Neuron (in vitro differentiated cells): ENCODE data around the gene HOXC4.

ENCODE experiments used
- H2AFZ ChIP-seq: one replicate; pipeline ENCODE4 v1.6.1; 2013; ENCODE audit warnings: low read depth, mild to moderate bottlenecking, inconsistent platforms, low read length, moderate library complexity
- H3K27me3 ChIP-seq: one replicate; pipeline ENCODE4 v1.6.1; 2013; ENCODE audit warnings: low read length; ENCODE audit not compliant: insufficient read depth
- H3K36me3 ChIP-seq: one replicate; pipeline ENCODE4 v1.6.1; 2013; ENCODE audit warnings: low read length; ENCODE audit not compliant: insufficient read depth
- H3K4me1 ChIP-seq: one replicate; pipeline ENCODE4 v1.6.1; 2013; ENCODE audit warnings: low read length; ENCODE audit not compliant: insufficient read depth
- H3K4me3 ChIP-seq: 2 replicates; pipeline ENCODE4 v1.5.1; 2013; ENCODE audit warnings: mild to moderate bottlenecking, low read length, moderate library complexity
- H3K9me3 ChIP-seq: one replicate; pipeline ENCODE4 v1.6.1; 2013; ENCODE audit warnings: low read length

HOXC4 gene

DNA sequence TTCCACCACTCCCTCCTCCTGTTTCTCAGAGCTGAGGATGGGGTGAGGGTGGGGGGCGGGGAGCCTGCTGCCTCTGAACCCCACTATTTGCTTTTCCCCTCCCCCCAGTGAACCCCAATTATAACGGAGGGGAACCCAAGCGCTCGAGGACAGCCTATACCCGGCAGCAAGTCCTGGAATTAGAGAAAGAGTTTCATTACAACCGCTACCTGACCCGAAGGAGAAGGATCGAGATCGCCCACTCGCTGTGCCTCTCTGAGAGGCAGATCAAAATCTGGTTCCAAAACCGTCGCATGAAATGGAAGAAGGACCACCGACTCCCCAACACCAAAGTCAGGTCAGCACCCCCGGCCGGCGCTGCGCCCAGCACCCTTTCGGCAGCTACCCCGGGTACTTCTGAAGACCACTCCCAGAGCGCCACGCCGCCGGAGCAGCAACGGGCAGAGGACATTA lies 1.1 kb downstream of the HOXC4 start:
- no peak overlapping the region for H3K4me3 ChIP-seq
- peaks cover 97% of the 10 kb centered on the region for H3K27me3 ChIP-seq
- no peak overlapping the region for H2AFZ ChIP-seq
- H3K9me3 ChIP-seq, result no peaks in the 10 kb centered on the region
- H3K4me1 ChIP-seq, result peaks cover 2% of the 10 kb centered on the region
- no peaks in the 10 kb centered on the region for H3K36me3 ChIP-seq

GRCh38 chr12:54055552-54055951 lies 1.9 kb downstream of the HOXC4 start:
- Histone ChIP-seq H3K9me3 (no peaks in the 10 kb centered on the region), H2AFZ (no peak overlapping the region), H3K27me3 (peaks cover 97% of the 10 kb centered on the region), H3K4me3 (no peak overlapping the region), H3K36me3 (no peaks in the 10 kb centered on the region), H3K4me1 (peaks cover 2% of the 10 kb centered on the region)

DNA sequence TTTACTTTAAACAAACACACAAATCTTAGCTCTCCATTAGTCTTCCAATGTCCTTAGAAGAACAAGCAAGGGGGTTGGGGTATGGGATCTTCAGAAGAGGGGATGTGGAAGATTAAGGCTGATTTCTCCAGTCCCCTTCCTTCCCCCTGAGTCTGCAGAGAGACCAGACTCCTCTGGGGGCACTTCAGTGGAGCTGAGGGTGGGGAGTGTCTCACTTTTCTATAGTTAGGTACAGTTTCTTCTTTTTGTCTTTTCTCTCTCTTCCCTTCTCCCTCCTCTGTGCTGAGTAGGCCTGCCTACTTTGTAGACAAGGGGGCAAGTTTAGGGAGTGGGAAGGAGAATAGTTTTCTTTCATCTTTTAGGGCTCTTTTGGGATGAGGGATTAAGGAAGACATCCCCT lies 2.5 kb downstream of the HOXC4 start:
- Histone ChIP-seq H3K9me3 (peaks cover 2% of the 10 kb centered on the region), H3K4me3 (no peak overlapping the region), H3K4me1 (peaks cover 2% of the 10 kb centered on the region), H2AFZ (no peak overlapping the region), H3K27me3 (peaks cover 97% of the 10 kb centered on the region), H3K36me3 (no peaks in the 10 kb centered on the region)

DNA sequence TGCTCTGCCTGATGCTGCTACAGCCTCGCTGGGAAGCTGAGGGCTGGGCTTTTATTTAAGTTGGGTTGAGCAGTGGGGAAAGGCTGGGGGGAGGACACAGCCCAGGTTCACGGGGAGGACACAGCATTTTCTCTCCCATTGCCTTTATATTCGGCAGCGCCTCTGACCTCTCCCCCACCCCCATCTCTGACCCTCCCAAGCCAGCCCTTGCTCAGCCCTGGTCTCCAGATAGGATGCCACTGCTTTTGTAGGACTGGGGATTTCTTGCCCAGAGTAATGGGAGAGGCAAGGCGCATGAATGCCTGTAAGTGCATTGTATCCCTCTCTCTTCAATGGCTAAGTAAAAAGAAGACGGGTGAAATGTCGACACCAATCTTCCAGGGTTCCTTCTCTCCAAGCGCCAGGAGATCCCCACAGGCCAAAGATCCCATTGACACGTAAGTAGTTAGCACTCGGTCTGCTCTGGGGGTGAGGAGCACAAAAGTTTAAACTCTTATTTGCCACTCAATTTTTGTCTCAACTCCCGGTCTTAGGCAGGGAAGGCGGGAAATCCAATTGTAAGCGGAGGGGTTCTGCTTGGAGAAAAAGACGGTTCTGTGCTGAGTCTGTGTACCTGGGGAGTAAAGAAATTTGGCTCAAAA lies 4.6 kb downstream of the HOXC4 start:
- peaks cover 97% of the 10 kb centered on the region for H3K27me3 ChIP-seq
- H3K4me3 ChIP-seq, result no peak overlapping the region
- H3K4me1 ChIP-seq, result peaks cover 2% of the 10 kb centered on the region
- no peaks in the 10 kb centered on the region for H3K36me3 ChIP-seq
- H2AFZ ChIP-seq, result no peak overlapping the region
- H3K9me3 ChIP-seq, result peaks cover 2% of the 10 kb centered on the region

- Histone ChIP-seq H3K4me1 (no peaks in the 10 kb centered on the region), H3K9me3 (peaks cover 2% of the 10 kb centered on the region), H3K4me3 (no peak overlapping the region), H3K36me3 (no peaks in the 10 kb centered on the region), H3K27me3 (peaks cover 92% of the 10 kb centered on the region), H2AFZ (no peak overlapping the region)
Observed at GRCh38 chr12:54059668-54060067, 6.0 kb downstream of the HOXC4 start.

GRCh38 chr12:54060174-54060974 lies 6.7 kb downstream of the HOXC4 start:
- Histone ChIP-seq H3K4me3 (no peak overlapping the region), H3K4me1 (no peaks in the 10 kb centered on the region), H2AFZ (no peak overlapping the region), H3K9me3 (peaks cover 2% of the 10 kb centered on the region), H3K36me3 (no peaks in the 10 kb centered on the region), H3K27me3 (peaks cover 86% of the 10 kb centered on the region)

DNA sequence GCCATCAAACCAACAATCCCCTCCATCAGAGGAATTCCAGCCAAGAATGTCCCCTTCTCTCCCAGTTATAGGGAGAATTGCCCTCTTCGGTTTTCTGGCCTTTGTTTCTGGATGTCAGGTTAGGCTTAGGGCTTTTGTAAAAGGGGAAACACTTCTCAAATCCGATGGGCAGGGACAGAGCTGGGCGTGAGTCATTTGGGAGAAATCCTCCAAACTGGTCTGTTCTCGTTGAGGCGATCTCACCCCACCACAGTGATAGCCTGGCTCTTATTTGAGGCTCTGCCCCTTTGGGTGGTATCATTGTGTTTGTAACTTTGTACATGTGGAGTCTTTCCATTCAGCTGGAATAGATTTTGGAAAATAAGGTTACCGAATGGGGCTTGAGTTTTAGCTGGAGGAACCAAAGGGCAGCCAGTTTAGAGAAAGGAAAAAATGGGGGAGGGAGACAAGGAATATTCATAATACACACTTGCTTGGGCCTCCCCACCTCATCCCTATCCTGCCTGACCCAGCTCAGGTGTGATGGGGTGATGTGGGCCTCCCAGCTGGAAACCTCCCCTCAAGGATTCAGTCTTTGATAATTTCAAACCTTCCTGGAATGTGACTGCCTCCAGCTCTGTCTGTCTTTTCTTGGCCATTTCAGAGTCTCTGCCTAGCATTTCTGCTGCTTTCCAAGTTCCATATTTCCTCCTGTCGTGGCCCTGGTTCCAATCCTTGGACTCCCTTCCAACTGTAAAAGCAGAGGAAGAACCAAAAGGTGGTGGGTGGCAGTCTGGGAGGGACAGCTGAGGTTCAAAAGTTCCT lies 7.5 kb downstream of the HOXC4 start:
- Histone ChIP-seq H2AFZ (no peak overlapping the region), H3K4me3 (no peak overlapping the region), H3K27me3 (peaks cover 86% of the 10 kb centered on the region), H3K36me3 (no peaks in the 10 kb centered on the region), H3K4me1 (no peaks in the 10 kb centered on the region), H3K9me3 (peaks cover 2% of the 10 kb centered on the region)

- no peak overlapping the region for H3K4me3 ChIP-seq
- H3K9me3 ChIP-seq, result peaks cover 2% of the 10 kb centered on the region
- H3K27me3 ChIP-seq, result peaks cover 47% of the 10 kb centered on the region
- H2AFZ ChIP-seq, result no peak overlapping the region
- H3K4me1 ChIP-seq, result no peaks in the 10 kb centered on the region
- no peaks in the 10 kb centered on the region for H3K36me3 ChIP-seq
Observed at GRCh38 chr12:54065677-54066076, 12.0 kb downstream of the HOXC4 start.

GRCh38 chr12:54066408-54066807 lies 12.8 kb downstream of the HOXC4 start:
- H3K4me3 ChIP-seq, result no peak overlapping the region
- H3K4me1 ChIP-seq, result no peaks in the 10 kb centered on the region
- no peaks in the 10 kb centered on the region for H3K36me3 ChIP-seq
- peaks cover 40% of the 10 kb centered on the region for H3K27me3 ChIP-seq
- H3K9me3 ChIP-seq, result no peaks in the 10 kb centered on the region
- no peak overlapping the region for H2AFZ ChIP-seq

DNA sequence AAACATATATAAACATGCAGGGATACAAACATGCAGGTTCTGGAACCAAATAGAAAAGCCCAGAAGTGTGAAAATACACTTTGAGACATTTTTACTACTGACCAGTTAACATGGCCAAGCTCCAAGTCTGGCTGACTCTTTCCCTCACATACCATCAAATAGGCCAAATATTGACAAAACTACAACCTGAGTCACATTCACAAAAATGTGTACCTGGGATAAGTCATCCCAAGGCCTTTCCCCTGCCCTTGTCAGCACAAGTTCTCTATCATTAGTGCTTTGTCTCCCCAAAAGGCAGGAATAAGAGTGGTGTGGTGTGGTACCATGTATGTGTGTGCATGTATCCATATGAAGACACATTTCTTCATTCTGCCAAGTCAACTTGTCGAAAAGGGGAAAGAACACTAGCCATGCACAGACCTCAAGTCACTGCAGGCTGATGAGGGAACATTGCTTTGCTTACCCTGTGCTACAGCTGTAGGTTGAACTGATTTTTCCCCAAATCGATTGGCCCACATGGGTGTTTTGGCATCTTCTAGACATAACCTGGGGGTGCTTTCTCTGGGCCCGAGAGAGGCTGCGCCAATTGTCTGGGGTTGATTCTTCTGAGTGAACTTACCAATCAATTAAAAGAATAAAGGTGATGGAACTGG lies 14.9 kb downstream of the HOXC4 start:
- no peak overlapping the region for H2AFZ ChIP-seq
- no peaks in the 10 kb centered on the region for H3K4me1 ChIP-seq
- no peaks in the 10 kb centered on the region for H3K36me3 ChIP-seq
- H3K4me3 ChIP-seq, result no peak overlapping the region
- H3K9me3 ChIP-seq, result no peaks in the 10 kb centered on the region
- H3K27me3 ChIP-seq, result peaks cover 21% of the 10 kb centered on the region

DNA sequence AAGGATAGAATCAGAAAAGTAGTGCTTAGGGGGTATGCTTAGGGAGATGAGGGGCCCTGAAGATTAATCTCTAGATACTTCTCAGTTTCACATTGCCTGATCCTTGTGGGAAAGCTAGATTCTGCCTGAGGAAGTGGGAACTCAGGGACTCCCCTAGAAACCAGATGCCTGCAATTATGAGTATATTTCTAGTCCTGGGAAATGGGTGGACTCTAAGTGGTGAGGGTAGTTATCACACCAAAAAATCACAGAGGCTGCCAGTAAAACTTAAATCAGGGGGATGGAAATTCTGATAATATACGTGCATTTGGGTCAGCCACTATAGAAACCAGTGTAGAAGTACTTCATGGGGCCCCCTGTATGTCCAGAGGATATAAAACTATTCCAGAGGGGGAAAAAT lies 18.3 kb downstream of the HOXC4 start:
- Histone ChIP-seq H3K36me3 (no peaks in the 10 kb centered on the region), H3K27me3 (peaks cover 24% of the 10 kb centered on the region), H2AFZ (no peak overlapping the region), H3K4me3 (no peak overlapping the region), H3K9me3 (no peaks in the 10 kb centered on the region), H3K4me1 (no peaks in the 10 kb centered on the region)

DNA sequence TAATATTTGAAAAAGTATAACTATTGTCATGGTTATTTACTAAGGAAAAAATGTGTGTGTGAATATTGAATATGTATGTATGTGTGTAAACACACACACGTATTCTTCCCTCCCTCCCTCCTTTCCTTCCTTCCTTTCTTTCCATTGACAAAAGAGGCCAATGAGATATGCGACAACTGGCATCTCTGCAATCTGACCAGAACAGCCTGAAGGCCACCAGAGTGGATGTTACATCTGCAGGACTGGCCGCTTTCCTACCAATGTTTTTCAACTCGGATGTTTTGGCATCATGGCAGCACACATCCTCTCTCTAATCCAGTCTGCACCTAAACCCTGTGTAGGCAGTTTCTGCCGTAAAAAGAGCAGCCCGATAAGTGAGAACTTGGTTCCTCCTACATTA lies 20.7 kb downstream of the HOXC4 start:
- Histone ChIP-seq H3K4me1 (no peaks in the 10 kb centered on the region), H3K9me3 (no peaks in the 10 kb centered on the region), H2AFZ (no peak overlapping the region), H3K4me3 (no peak overlapping the region), H3K27me3 (peaks cover 36% of the 10 kb centered on the region), H3K36me3 (no peaks in the 10 kb centered on the region)

DNA sequence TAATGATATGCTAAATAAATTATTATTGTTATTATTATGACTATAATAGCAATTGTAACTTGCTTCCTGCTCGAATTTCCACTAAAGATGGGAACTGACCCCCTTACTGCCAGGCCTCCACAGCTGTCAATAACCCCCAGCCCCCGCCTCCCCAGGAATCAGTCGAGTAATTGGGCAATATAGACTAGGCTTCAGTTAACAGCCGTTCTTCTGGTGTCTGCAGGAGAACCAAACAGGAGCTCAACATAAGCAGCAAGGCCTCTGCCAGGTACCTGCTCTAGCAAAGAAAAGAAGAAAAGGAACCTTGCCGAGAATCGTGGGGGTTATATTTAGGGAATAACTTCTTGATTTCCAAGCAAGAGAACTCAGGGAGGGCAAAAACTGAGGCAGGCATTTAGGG lies 21.8 kb downstream of the HOXC4 start:
- H2AFZ ChIP-seq, result no peak overlapping the region
- H3K9me3 ChIP-seq, result peaks cover 1% of the 10 kb centered on the region
- H3K4me1 ChIP-seq, result no peaks in the 10 kb centered on the region
- no peaks in the 10 kb centered on the region for H3K36me3 ChIP-seq
- H3K27me3 ChIP-seq, result peaks cover 45% of the 10 kb centered on the region
- H3K4me3 ChIP-seq, result no peak overlapping the region
